Right lung (tissue), 10 donors: ENCODE results near the gene SLCO1B1. TPM values are rescaled to one million over a fixed set of nuclear protein-coding genes. Genes with fewer than 3 reads are reported as not detected.
"Not testable (repeated sequence)": the region's sequence is repeated elsewhere in the genome, so short reads cannot be mapped to it uniquely, and the experiment has no call there.

Experiments
- DNase-seq, 2 donors: peaks; one replicate each; pipeline ENCODE4 v3.0.0-alpha.2; 2013
- long read RNA-seq, 8 donors: transcript quantifications; one replicate each; lab custom pipeline, GENCODE V29; 2026
- polyA plus RNA-seq, 5 donors: library from polyadenylated mRNA; unstranded; fragments of 120-200 nt; gene quantifications; one replicate each; pipeline versions ENCODE4 v1.2.1 to v1.2.3, GENCODE V29; 2013; ENCODE audit warnings: inconsistent platforms in 1 of 5, low replicate concordance in 1 of 5; ENCODE audit not compliant: insufficient read length in 5 of 5, insufficient read depth in 1 of 5

Gene SLCO1B1
- polyA plus RNA-seq: under 1 TPM in 1 of 5 donors, not detected in 4; 0.18 TPM
- long read RNA-seq, donor 1: 0 reads
- long read RNA-seq, donor 2: 0 reads
- long read RNA-seq, donor 3: 0 reads
- long read RNA-seq, donor 4: 0 reads
- long read RNA-seq, donor 5: 0 reads
- long read RNA-seq, donor 6: 0 reads
- long read RNA-seq, donor 7: 0 reads
- long read RNA-seq, donor 8: 0 reads

GRCh38 chr12:21130998-21131397, at the start of gene SLCO1B1:
Gene SLCO1B1, plus strand, starts transcription at chr12:21131194. Its CDS starts 10,381 bp downstream, at chr12:21141575.
- no peak for DNase-seq

- not testable (repeated sequence) for DNase-seq
These were observed 46.2 kb upstream of the SLCO1B1 start for GRCh38 chr12:21084753-21085152.

- DNase-seq: no peak
These were observed 19.3 kb upstream of the SLCO1B1 start for GRCh38 chr12:21111732-21112131.

- DNase-seq: no peak
These were observed 17.7 kb upstream of the SLCO1B1 start for GRCh38 chr12:21113266-21113665.

- no peak for DNase-seq
These were observed 13.0 kb upstream of the SLCO1B1 start for GRCh38 chr12:21117995-21118394.

GRCh38 chr12:21118760-21119159, 12.2 kb upstream of the SLCO1B1 start:
- DNase-seq: no peak

- DNase-seq: no peak
These were observed 1.6 kb upstream of the SLCO1B1 start for GRCh38 chr12:21129351-21129750.

- no peak for DNase-seq
These were observed 1.1 kb upstream of the SLCO1B1 start for GRCh38 chr12:21129906-21130305.

- not testable (repeated sequence) for DNase-seq
These were observed 6.5 kb downstream of the SLCO1B1 start for GRCh38 chr12:21137318-21137999.

GRCh38 chr12:21138016-21138415, 7.0 kb downstream of the SLCO1B1 start:
- DNase-seq: no peak

- DNase-seq: no peak
These were observed 13.3 kb downstream of the SLCO1B1 start for GRCh38 chr12:21144309-21144708.

GRCh38 chr12:21149861-21150260, 18.9 kb downstream of the SLCO1B1 start:
- DNase-seq: not testable (repeated sequence)

GRCh38 chr12:21151184-21151583, 20.2 kb downstream of the SLCO1B1 start:
- DNase-seq: no peak

- no peak for DNase-seq
These were observed 24.7 kb downstream of the SLCO1B1 start for GRCh38 chr12:21155522-21156351.

- no peak for DNase-seq
These were observed 34.1 kb downstream of the SLCO1B1 start for GRCh38 chr12:21165048-21165447.

- DNase-seq: peak in 1 of 2 donors; percentile 6
These were observed 39.0 kb downstream of the SLCO1B1 start for GRCh38 chr12:21169878-21170472.

GRCh38 chr12:21172079-21172478, 41.1 kb downstream of the SLCO1B1 start:
- DNase-seq: no peak

GRCh38 chr12:21183721-21184275, 52.8 kb downstream of the SLCO1B1 start:
- DNase-seq: no peak

GRCh38 chr12:21190016-21190415, 59.0 kb downstream of the SLCO1B1 start:
- no peak for DNase-seq

- not testable (repeated sequence) for DNase-seq
These were observed 83.4 kb downstream of the SLCO1B1 start for GRCh38 chr12:21214433-21214832.

GRCh38 chr12:21219206-21219605, 88.2 kb downstream of the SLCO1B1 start:
- no peak for DNase-seq

- no peak for DNase-seq
These were observed 89.3 kb downstream of the SLCO1B1 start for GRCh38 chr12:21220266-21220665.
